Measurements from ENCODE around the gene MATK.

- TF ChIP-seq CTCF (IDR thresholded peaks at IDR 0.05 in 4 of 5, conservative IDR thresholded peaks at IDR 0.05 in 1 of 5) (no peak), POLR2A (IDR thresholded peaks at IDR 0.05) (no peak)
Observed at GRCh38 chr19:3768015-3768747, 18.0 kb downstream of the MATK start.
